Adipocyte (in vitro differentiated cells): ENCODE measurements around the gene ADIPOR2.

Experiments used
- DNase-seq: peaks from one replicate; pipeline ENCODE4 v3.0.0-alpha.2; 2015; ENCODE audit warnings: low read depth
- H3K27me3 ChIP-seq: replicated peaks from 2 replicates; pipeline ENCODE4 v1.7.0; 2013; ENCODE audit warnings: mild to moderate bottlenecking, low read length, moderate library complexity; ENCODE audit not compliant: control insufficient read depth, insufficient read depth
- H3K36me3 ChIP-seq: 2 replicates; pipeline ENCODE4 v1.7.0; 2013; ENCODE audit warnings: low read length, mild to moderate bottlenecking, moderate library complexity; ENCODE audit not compliant: control insufficient read depth, insufficient read depth, severe bottlenecking
- H3K4me1 ChIP-seq: 2 replicates; pipeline ENCODE4 v1.7.0; 2013; ENCODE audit warnings: mild to moderate bottlenecking, low read length, moderate library complexity; ENCODE audit not compliant: control insufficient read depth, insufficient read depth
- H3K4me3 ChIP-seq: 2 replicates; pipeline ENCODE4 v1.7.0; 2013; ENCODE audit warnings: mild to moderate bottlenecking, low read length, moderate library complexity
- H3K9ac ChIP-seq: 2 replicates; pipeline ENCODE4 v1.7.0; 2013; ENCODE audit warnings: mild to moderate bottlenecking, low read length, moderate library complexity
- H3K9me3 ChIP-seq: 2 replicates; pipeline ENCODE4 v1.7.0; 2013; ENCODE audit warnings: mild to moderate bottlenecking, low read length, moderate library complexity; ENCODE audit not compliant: control insufficient read depth

The ADIPOR2 gene

DNA sequence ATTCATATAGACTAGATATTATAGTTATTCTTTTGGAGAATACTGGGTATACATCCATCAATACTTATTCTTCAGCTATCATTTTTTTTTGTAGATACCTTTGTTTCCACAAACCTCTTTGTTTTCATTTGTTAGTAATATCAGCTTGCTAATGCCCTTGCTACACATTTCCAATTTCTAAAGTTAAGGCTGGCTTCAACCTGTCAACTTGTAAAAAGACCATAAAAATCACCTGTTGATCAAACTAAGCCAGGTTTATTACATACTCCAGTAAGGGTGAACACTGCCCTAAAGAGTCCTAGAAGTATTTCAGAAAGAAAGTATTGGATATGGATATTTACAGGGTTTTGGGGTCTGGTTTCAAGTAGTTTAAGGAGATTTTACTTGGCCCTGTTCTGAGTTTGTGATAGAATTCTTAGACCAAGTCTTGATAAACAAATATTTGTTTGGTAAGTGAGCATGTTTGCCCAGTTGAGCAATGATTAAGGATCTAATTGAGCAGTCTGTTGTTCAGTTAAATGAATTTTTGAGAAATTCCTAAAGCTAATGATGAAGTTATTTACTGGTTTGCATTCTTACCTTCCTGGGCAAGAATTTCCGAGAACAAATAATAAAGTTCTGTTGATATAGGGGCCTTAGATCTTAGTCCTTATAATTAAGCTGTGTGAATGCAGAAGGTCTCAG lies 76.7 kb downstream of the ADIPOR2 start:
- Histone ChIP-seq H3K36me3 (peaks cover 20% of the 10 kb centered on the region), H3K27me3 (no peaks in the 10 kb centered on the region), H3K4me1 (peaks cover 17% of the 10 kb centered on the region), H3K9ac (no peak overlapping the region), H3K4me3 (no peak overlapping the region), H3K9me3 (no peaks in the 10 kb centered on the region)
- no peak for DNase-seq

DNA sequence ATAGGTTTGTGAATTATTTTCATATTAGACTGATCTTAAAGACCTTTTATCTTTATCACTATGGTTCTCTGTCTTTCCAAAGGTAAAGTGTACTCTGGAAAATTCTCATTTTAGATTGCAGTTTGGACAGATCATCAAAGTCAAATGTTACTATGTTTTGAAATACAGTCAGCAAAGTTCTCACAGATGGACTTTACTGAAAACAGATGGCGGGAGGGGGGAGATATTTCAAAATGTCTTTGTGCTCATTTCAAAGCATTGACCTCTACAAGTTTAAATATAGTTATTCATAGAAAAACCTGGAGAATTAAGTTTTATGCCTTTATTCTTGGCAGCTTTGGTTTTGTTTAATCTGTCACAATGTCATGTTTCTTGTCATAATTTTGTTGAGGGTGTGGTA lies 77.7 kb downstream of the ADIPOR2 start:
- Histone ChIP-seq H3K9me3 (no peaks in the 10 kb centered on the region), H3K4me3 (no peak overlapping the region), H3K4me1 (peaks cover 27% of the 10 kb centered on the region), H3K36me3 (peaks cover 24% of the 10 kb centered on the region), H3K9ac (no peak overlapping the region), H3K27me3 (no peaks in the 10 kb centered on the region)
- DNase-seq, result peak; percentile 83

DNA sequence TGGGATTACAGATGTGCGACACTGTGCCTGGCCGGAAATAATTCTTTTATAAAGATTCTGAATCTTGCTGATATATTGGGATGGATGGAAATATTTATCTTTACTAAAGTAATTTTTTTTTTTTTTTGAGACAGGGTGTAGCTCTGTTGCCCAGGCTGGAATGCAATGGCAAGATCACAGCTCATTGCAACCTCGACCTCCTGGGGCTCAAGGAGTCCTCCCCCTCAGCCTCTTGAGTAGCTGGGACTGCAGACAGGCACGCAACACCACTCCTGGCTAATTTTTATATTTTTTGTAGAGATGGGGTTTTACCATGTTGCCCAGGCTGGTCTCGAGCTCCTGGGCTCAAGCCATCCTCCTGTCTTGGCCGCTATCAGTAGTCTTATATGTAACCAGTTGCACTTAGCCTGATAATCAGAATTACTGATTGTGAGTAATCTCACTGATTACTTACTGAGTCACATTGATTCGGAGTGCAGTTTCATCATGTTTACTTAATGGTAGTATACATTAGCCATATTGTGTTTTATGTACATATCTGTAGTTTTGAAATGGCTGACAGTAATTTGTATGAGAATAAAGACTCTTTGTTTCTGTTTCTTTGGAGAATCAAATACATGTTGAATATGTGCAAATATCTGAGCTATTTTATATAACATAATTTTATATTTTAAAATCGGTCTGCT lies 79.1 kb downstream of the ADIPOR2 start:
- no peaks in the 10 kb centered on the region for H3K27me3 ChIP-seq
- H3K9ac ChIP-seq, result no peak overlapping the region
- no peak for DNase-seq
- H3K36me3 ChIP-seq, result peaks cover 19% of the 10 kb centered on the region
- no peaks in the 10 kb centered on the region for H3K9me3 ChIP-seq
- no peak overlapping the region for H3K4me3 ChIP-seq
- H3K4me1 ChIP-seq, result peaks cover 37% of the 10 kb centered on the region

DNA sequence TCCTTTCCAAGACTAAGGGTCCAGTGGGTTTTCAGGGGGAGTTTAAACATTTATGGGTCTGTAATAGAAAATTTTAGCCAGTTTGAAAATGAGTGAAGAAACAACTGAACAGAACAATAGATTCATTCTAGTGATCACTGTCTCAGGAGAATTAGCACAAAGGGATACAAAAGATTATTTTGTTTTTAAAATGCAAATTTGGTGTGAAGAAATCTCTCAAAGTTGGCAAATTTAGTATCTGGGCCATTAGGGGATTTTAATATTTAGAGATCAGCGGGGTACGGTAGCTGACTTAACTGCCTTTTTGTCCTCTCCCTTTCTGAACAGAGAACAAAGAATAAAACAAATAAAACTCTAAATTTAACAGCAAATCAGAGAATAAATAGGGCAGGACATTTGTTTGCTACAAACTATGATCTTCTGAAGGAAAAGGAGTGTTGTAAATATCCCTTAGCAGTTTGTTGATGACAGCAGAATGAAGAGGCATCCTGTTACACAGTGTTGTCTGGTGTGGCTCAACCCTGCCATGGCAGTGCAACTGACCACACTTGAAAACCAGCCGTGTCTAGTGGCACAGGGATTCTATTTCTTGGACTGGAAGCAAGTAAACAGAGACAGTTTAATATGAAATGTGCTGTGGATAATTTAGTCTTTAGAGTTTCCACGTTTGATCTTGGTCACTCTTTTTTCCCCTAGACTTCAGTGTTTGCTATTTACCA lies 83.2 kb downstream of the ADIPOR2 start:
- H3K27me3 ChIP-seq, result no peaks in the 10 kb centered on the region
- H3K9me3 ChIP-seq, result no peaks in the 10 kb centered on the region
- H3K9ac ChIP-seq, result no peak overlapping the region
- peaks cover 68% of the 10 kb centered on the region for H3K4me1 ChIP-seq
- peaks cover 19% of the 10 kb centered on the region for H3K36me3 ChIP-seq
- H3K4me3 ChIP-seq, result no peak overlapping the region
- peak; percentile 46 for DNase-seq

DNA sequence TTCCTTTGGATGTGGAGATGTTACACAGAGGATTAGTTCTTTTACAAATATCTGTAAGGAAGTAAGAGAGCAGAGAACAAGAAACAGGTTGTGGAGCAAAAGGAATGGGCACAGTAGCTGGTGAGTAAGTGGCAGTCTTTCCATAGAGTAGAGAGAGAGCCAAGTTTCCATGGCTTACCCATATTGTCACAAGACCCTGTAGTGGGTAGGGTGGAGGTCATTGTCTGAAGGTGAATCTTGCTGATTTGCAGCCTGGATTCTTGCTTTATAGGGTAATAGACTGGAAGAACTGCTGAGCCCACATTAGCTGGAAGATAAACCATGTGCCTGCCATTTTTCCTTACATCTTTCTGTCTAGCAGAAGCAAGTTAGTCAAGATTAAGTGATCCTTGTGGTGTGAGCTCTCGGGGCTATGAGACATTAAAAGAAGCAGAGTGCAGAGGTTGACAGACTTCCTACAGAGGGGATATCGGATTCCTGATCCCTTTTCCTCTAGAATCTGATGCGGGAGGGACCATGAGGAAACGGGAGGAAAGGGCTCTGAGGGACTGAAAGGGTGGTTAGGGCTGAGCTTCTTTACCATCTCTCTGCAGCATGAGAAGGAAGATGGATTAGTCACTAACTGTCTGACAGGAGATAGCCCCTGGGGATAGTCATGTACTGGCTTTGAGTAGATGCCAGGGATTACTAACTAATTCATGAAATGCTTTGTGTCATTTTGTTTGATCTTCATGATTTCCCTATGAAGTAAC lies 85.5 kb downstream of the ADIPOR2 start:
- Histone ChIP-seq H3K4me3 (no peak overlapping the region), H3K27me3 (no peaks in the 10 kb centered on the region), H3K4me1 (peaks cover 84% of the 10 kb centered on the region), H3K9me3 (no peaks in the 10 kb centered on the region), H3K36me3 (peaks cover 19% of the 10 kb centered on the region), H3K9ac (no peak overlapping the region)
- DNase-seq, result peak; percentile 77

DNA sequence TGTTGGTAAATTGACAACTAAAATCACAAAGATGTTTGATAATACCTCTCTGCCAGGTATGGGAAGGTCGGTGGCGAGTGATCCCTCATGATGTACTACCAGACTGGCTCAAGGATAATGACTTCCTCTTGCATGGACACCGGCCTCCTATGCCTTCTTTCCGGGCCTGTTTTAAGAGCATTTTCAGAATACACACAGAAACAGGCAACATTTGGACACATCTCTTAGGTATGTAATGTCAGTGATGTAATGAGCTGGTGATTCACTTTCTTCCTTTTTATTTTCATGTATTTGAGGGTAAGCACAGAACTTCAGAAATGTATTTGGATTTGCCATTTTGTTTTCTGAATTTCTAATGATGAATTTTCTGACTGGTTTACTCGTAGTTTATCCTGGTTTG lies 86.9 kb downstream of the ADIPOR2 start:
- DNase-seq, result peak; percentile 78
- H3K9me3 ChIP-seq, result no peaks in the 10 kb centered on the region
- no peak overlapping the region for H3K9ac ChIP-seq
- H3K27me3 ChIP-seq, result no peaks in the 10 kb centered on the region
- peaks cover 21% of the 10 kb centered on the region for H3K36me3 ChIP-seq
- H3K4me1 ChIP-seq, result peaks cover 95% of the 10 kb centered on the region
- no peak overlapping the region for H3K4me3 ChIP-seq

DNA sequence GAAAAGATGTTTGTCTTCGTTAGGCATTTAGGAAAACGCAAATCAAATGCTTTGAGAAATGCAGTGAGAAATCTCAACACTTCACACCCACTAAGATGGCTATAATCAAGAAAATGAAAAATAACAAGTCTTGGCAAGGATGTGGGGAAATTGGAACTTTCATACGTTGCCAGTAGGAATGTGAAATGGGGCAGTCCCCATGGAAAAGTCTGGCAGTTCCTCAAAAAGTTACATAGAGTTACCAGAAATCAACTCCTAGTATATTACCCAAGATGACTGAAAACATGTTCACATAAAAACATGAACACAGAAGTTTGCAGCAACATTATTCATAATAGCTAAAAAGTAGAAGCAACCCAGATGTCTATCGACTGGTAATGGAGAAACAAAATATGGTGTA lies 88.0 kb downstream of the ADIPOR2 start:
- DNase-seq, result no peak
- Histone ChIP-seq H3K9me3 (no peaks in the 10 kb centered on the region), H3K36me3 (peaks cover 17% of the 10 kb centered on the region), H3K4me3 (peak overlapping the region; percentile 31), H3K4me1 (peaks cover 92% of the 10 kb centered on the region), H3K27me3 (no peaks in the 10 kb centered on the region), H3K9ac (peak overlapping the region; percentile 44)

DNA sequence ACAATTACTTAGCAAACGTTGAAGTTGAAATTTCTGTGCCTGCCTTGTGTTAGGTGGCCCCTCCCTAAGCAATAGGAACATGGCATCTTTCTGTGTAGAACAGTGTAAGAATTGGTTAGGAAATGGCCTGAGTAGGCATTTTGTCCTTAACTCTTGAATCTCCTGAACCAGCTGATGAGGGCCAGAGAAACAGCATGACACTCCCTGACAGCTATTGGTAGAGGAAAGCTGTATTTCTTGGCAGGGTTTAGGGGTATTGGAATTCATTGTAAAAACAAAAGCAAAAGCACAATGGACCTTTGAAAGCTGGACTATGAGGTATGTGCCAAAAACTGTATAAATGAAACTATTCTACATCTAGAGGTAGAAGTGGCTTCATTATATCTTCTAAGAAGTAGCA lies 88.9 kb downstream of the ADIPOR2 start:
- peaks cover 94% of the 10 kb centered on the region for H3K4me1 ChIP-seq
- peak overlapping the region; percentile 31 for H3K4me3 ChIP-seq
- H3K36me3 ChIP-seq, result peaks cover 22% of the 10 kb centered on the region
- H3K9me3 ChIP-seq, result no peaks in the 10 kb centered on the region
- H3K27me3 ChIP-seq, result no peaks in the 10 kb centered on the region
- peak overlapping the region; percentile 44 for H3K9ac ChIP-seq
- DNase-seq, result peak; percentile 78

DNA sequence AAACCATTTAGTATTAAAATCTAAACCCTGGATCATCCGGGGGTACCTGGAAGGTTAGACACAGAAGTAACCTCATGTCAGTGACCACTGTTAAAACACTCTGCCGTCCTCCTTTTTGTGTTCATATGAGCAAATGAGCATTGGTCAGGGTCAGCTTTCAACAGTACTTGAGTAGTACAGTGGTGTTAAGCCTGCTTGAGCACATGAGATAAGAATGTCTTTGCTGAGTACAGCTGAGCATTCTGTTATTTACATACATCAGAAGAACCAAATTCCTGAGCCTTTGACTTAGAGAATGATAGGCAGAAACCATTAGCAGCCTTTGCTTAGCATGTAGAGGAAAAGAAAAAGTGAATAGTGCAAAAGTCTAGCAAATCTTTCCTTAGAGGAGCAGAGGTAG lies 90.9 kb downstream of the ADIPOR2 start:
- H3K36me3 ChIP-seq, result peaks cover 42% of the 10 kb centered on the region
- H3K9me3 ChIP-seq, result no peaks in the 10 kb centered on the region
- no peak overlapping the region for H3K4me3 ChIP-seq
- H3K9ac ChIP-seq, result peak overlapping the region; percentile 0
- peak; percentile 51 for DNase-seq
- no peaks in the 10 kb centered on the region for H3K27me3 ChIP-seq
- peaks cover 84% of the 10 kb centered on the region for H3K4me1 ChIP-seq

DNA sequence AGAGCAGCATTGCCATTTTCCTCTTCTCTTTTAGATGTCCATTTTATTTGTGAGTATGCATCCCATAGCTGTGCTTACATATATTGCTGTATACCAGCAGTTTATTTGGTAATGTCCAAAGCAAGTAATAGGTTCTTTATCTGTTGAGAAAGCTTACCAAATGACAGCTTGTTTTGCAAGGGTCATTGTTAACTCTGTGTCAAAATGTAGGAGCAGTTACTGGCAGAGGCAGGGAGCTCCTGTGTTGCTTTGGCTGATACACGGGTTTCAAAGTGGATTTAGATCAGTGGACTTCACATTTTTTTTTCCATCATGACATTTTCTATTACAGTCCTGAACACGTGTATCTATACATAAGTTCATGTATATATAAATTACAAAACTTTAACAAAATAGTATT lies 91.3 kb downstream of the ADIPOR2 start:
- peak overlapping the region; percentile 37 for H3K9ac ChIP-seq
- H3K27me3 ChIP-seq, result no peaks in the 10 kb centered on the region
- H3K9me3 ChIP-seq, result no peaks in the 10 kb centered on the region
- peaks cover 47% of the 10 kb centered on the region for H3K36me3 ChIP-seq
- peaks cover 80% of the 10 kb centered on the region for H3K4me1 ChIP-seq
- no peak for DNase-seq
- no peak overlapping the region for H3K4me3 ChIP-seq

DNA sequence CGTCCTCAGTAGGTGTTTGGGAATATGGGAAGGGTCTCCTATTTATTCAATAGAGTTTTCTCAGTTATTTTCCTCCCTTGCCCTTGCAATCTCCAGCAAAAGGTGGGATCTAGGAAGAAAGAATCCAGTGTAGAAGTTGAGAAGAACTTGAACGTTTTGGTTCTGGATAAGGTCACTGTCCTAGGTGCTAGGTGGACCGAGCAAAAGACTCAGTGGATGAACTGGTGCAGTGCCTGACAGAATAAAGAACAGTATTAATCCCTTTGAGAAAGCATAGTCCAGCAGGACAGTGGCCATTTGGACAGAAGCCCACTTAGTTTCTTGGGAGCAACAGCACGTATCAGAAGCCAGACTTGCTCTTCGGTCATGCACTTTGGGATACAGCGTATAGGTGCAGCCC lies 96.8 kb downstream of the ADIPOR2 start:
- Histone ChIP-seq H3K27me3 (no peaks in the 10 kb centered on the region), H3K9ac (no peak overlapping the region), H3K4me1 (peaks cover 40% of the 10 kb centered on the region), H3K36me3 (peaks cover 46% of the 10 kb centered on the region), H3K4me3 (no peak overlapping the region), H3K9me3 (no peaks in the 10 kb centered on the region)
- DNase-seq, result no peak
